ENCODE measurements around the gene PDXK. TPM values are rescaled to one million over a fixed set of nuclear protein-coding genes. Genes with fewer than 3 reads are reported as not detected.

The PDXK gene
- polyA plus RNA-seq, 1 donor from 2014 or later = 22.8 TPM

- TF ChIP-seq POLR2AphosphoS5 (IDR thresholded peaks at IDR 0.05) (no peak), EP300 (conservative IDR thresholded peaks at IDR 0.05; ENCODE audit: poor library complexity, severe bottlenecking) (no peak), RAD21 (conservative IDR thresholded peaks at IDR 0.05) (no peak), REST (IDR thresholded peaks at IDR 0.05; ENCODE audit: borderline replicate concordance) (no peak), CTCF (IDR thresholded peaks at IDR 0.05; ENCODE audit: poor library complexity, severe bottlenecking) (no peak), MXI1 (conservative IDR thresholded peaks at IDR 0.05; ENCODE audit: poor library complexity, severe bottlenecking) (no peak), SMC3 (conservative IDR thresholded peaks at IDR 0.05; ENCODE audit: poor library complexity) (no peak), TAF1 (IDR thresholded peaks at IDR 0.05; ENCODE audit: low read depth) (no peak), EZH2 (IDR thresholded peaks at IDR 0.05; ENCODE audit: borderline replicate concordance, insufficient read depth, low read length, poor library complexity, severe bottlenecking) (no peak)
- no peaks in the 10 kb centered on the region for H3K9me2 ChIP-seq (ENCODE audit: insufficient read depth, low read length)
Measured at GRCh38 chr21:43699933-43700599, 18.9 kb upstream of the PDXK start.

GRCh38 chr21:43701936-43702784 lies 16.8 kb upstream of the PDXK start:
- H3K4me2 ChIP-seq (ENCODE audit: low read length) = no peak overlapping the region
- no peaks in the 10 kb centered on the region for H3K27me3 ChIP-seq (ENCODE audit: insufficient read depth, low read depth, low read length)
- TF ChIP-seq MXI1 (conservative IDR thresholded peaks at IDR 0.05; ENCODE audit: poor library complexity, severe bottlenecking) (no peak), CTCF (IDR thresholded peaks at IDR 0.05; ENCODE audit: poor library complexity, severe bottlenecking) (no peak), POLR2AphosphoS5 (IDR thresholded peaks at IDR 0.05) (no peak), RAD21 (conservative IDR thresholded peaks at IDR 0.05) (no peak), TAF1 (IDR thresholded peaks at IDR 0.05; ENCODE audit: low read depth) (no peak), EP300 (conservative IDR thresholded peaks at IDR 0.05; ENCODE audit: poor library complexity, severe bottlenecking) (no peak), SMC3 (conservative IDR thresholded peaks at IDR 0.05; ENCODE audit: poor library complexity) (no peak)
- H3K27ac ChIP-seq (ENCODE audit: low read length) = no peak overlapping the region
- no peak overlapping the region for H3K4me3 ChIP-seq (ENCODE audit: low read length)
- no peaks in the 10 kb centered on the region for H3F3A ChIP-seq (ENCODE audit: insufficient read depth, low read length, poor library complexity, severe bottlenecking)
- no peaks in the 10 kb centered on the region for H3K79me2 ChIP-seq (replicated peaks; ENCODE audit: insufficient read depth, low read length)
- H3K9me3 ChIP-seq (ENCODE audit: low read length) = no peaks in the 10 kb centered on the region
- no peaks in the 10 kb centered on the region for H3K9me2 ChIP-seq (ENCODE audit: insufficient read depth, low read length)
- peak overlapping the region; percentile 19 for H2AFZ ChIP-seq (ENCODE audit: low read depth, low read length)
- H4K20me1 ChIP-seq (ENCODE audit: insufficient read depth) = no peaks in the 10 kb centered on the region
- no peaks in the 10 kb centered on the region for H3K36me3 ChIP-seq (ENCODE audit: insufficient read depth, low read length)
- H3K9ac ChIP-seq (ENCODE audit: low read length) = no peak overlapping the region

More at GRCh38 chr21:43699933-43700599, 18.9 kb upstream of the PDXK start:
- no peaks in the 10 kb centered on the region for H3K36me3 ChIP-seq (ENCODE audit: insufficient read depth, low read length)
- no peaks in the 10 kb centered on the region for H4K20me1 ChIP-seq (ENCODE audit: insufficient read depth)
- H3K4me3 ChIP-seq (ENCODE audit: low read length) = no peak overlapping the region
- no peak overlapping the region for H3K9ac ChIP-seq (ENCODE audit: low read length)
- no peaks in the 10 kb centered on the region for H3K9me3 ChIP-seq (ENCODE audit: low read length)
- no peaks in the 10 kb centered on the region for H3K27me3 ChIP-seq (ENCODE audit: insufficient read depth, low read depth, low read length)
- H3F3A ChIP-seq (ENCODE audit: insufficient read depth, low read length, poor library complexity, severe bottlenecking) = no peaks in the 10 kb centered on the region
- H3K27ac ChIP-seq (ENCODE audit: low read length) = no peak overlapping the region
- no peak overlapping the region for H2AFZ ChIP-seq (ENCODE audit: low read depth, low read length)
- no peaks in the 10 kb centered on the region for H3K79me2 ChIP-seq (replicated peaks; ENCODE audit: insufficient read depth, low read length)
- H3K4me2 ChIP-seq (ENCODE audit: low read length) = no peak overlapping the region
